ENCODE measurements around the gene ASCC2. TPM values are rescaled to one million over a fixed set of nuclear protein-coding genes. Genes with fewer than 3 reads are reported as not detected.

The ASCC2 gene
- total and polyA plus RNA-seq, 2 of the 4 experiments (the other 2 are of a cell fraction): 40.0 to 62.2 TPM

GRCh38 chr22:29827091-29827490, 11.0 kb downstream of the ASCC2 start:
- no peak overlapping the region for H2BK5ac ChIP-seq (ENCODE audit: low read depth, low read length, poor library complexity, severe bottlenecking)
- ChIA-PET POLR2A (ENCODE audit: unreplicated experiment) (interaction anchor here (0.6 kb wide), 1 partner anchor 87 kb away, joined by 10 read pairs; no protein-coding TSS in a partner anchor), CTCF (no interaction called here)
- H3K9me3 ChIP-seq (ENCODE audit: control insufficient read depth, insufficient read depth, low read length): no peaks in the 10 kb centered on the region
- H3K9me1 ChIP-seq (ENCODE audit: insufficient read depth, low read length): peaks cover 2% of the 10 kb centered on the region
- H3K4me1 ChIP-seq (ENCODE audit: control insufficient read depth, insufficient read depth, low read length): peaks cover 1% of the 10 kb centered on the region; the same call in 1 of the 2 replicates
- H3K4me3 ChIP-seq (ENCODE audit: insufficient read depth, low read depth, low read length): no peak overlapping the region
- no peak overlapping the region for H2BK120ac ChIP-seq (ENCODE audit: low read depth, low read length)
- dilution Hi-C loops (cut with HindIII; ENCODE audit: low sequenced_read_pairs, unreplicated experiment) (no loop called here), in situ Hi-C loops (cut with MboI; ENCODE audit: low sequenced_read_pairs) (no loop called here), intact Hi-C loops (cut with micrococcal nuclease) (no loop called here)
- no peak overlapping the region for H2AFZ ChIP-seq (replicated peaks; ENCODE audit: low read length, poor library complexity)
- WGBS, 2 experiments (ENCODE audit: extremely low coverage in 2 of 2, insufficient read length in 1 of 2): no CpG with 5 or more reads among the region's 4 CpGs
- no peak overlapping the region for H4K91ac ChIP-seq (ENCODE audit: insufficient read depth, low read depth, low read length)
- no peak overlapping the region for H3K18ac ChIP-seq (ENCODE audit: low read depth, low read length)
- no peak overlapping the region for H4K5ac ChIP-seq (ENCODE audit: low read depth, low read length)
- BruUV-seq (replicated peaks): no TSS peak
- no peak overlapping the region for H3K56ac ChIP-seq (ENCODE audit: extremely low read depth, insufficient read depth, low read length)
- no peak overlapping the region for H4K8ac ChIP-seq (ENCODE audit: low read depth in 2 of 2, low read length in 2 of 2)
- H4K20me1 ChIP-seq (ENCODE audit: insufficient read depth, low read length): peaks cover 3% of the 10 kb centered on the region; the same call in 1 of the 2 replicates
- DNase-seq (no peak), ATAC-seq (ENCODE audit: low read depth) (no peak)
- no peaks in the 10 kb centered on the region for H3K27me3 ChIP-seq (ENCODE audit: control insufficient read depth, insufficient read depth, low read length)
- no peak overlapping the region for H3K14ac ChIP-seq (replicated peaks; ENCODE audit: low read depth, low read length)
- no peak overlapping the region for H3K4me2 ChIP-seq (ENCODE audit: low read depth, low read length)
- no peak overlapping the region for H3K23ac ChIP-seq (ENCODE audit: low read depth, low read length)
- no peak overlapping the region for H3K27ac ChIP-seq (ENCODE audit: insufficient read depth, low read length)
- H3K4ac ChIP-seq (ENCODE audit: low read depth, low read length): no peak overlapping the region
- TF ChIP-seq, protein P1, sequence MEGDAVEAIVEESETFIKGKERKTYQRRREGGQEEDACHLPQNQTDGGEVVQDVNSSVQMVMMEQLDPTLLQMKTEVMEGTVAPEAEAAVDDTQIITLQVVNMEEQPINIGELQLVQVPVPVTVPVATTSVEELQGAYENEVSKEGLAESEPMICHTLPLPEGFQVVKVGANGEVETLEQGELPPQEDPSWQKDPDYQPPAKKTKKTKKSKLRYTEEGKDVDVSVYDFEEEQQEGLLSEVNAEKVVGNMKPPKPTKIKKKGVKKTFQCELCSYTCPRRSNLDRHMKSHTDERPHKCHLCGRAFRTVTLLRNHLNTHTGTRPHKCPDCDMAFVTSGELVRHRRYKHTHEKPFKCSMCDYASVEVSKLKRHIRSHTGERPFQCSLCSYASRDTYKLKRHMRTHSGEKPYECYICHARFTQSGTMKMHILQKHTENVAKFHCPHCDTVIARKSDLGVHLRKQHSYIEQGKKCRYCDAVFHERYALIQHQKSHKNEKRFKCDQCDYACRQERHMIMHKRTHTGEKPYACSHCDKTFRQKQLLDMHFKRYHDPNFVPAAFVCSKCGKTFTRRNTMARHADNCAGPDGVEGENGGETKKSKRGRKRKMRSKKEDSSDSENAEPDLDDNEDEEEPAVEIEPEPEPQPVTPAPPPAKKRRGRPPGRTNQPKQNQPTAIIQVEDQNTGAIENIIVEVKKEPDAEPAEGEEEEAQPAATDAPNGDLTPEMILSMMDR (conservative IDR thresholded peaks at IDR 0.05; ENCODE audit: low read depth, low read length): no peak
- TF ChIP-seq POLR2A (IDR thresholded peaks at IDR 0.05; ENCODE audit: low read depth, low read length) (no peak), NFE2L2 (IDR thresholded peaks at IDR 0.05; ENCODE audit: low read depth, low read length) (no peak), RAD21 (IDR thresholded peaks at IDR 0.05; ENCODE audit: low read length) (no peak), MXI1 (IDR thresholded peaks at IDR 0.05; ENCODE audit: borderline replicate concordance, low read depth, low read length) (no peak), FOS (IDR thresholded peaks at IDR 0.05; ENCODE audit: low read depth, low read length) (no peak)
- no peak overlapping the region for H2BK15ac ChIP-seq (ENCODE audit: low read depth, low read length)
- peaks cover 42% of the 10 kb centered on the region for H3K36me3 ChIP-seq (ENCODE audit: control insufficient read depth, insufficient read depth, low read length)
- H3K79me1 ChIP-seq (ENCODE audit: low read depth in 1 of 2, low read length in 2 of 2): peaks cover 14 to 52% of the 10 kb centered on the region in 2 experiments
- no peak overlapping the region for H3K9ac ChIP-seq (ENCODE audit: low read depth, low read length)
- no peak overlapping the region for H2BK20ac ChIP-seq (ENCODE audit: low read depth, low read length)
- H2AK9ac ChIP-seq (replicated peaks; ENCODE audit: low read depth, low read length, poor library complexity): no peak overlapping the region
- no peak overlapping the region for H2AK5ac ChIP-seq (ENCODE audit: low read depth, low read length)

Data from IMR-90 (cell line).